T-cell (primary cell): ENCODE measurements around the gene NSF. TPM values are rescaled to one million over a fixed set of nuclear protein-coding genes. Genes with fewer than 3 reads are reported as not detected.
"Not testable (repeated sequence)": the region's sequence is repeated elsewhere in the genome, so short reads cannot be mapped to it uniquely, and the experiment has no call there.

Experiments used
- ATAC-seq, 4 experiments: fragments of 200-7000 bp in 3 of 4; fragments of 150-1000 bp in 1 of 4; cut with Tn5 transposase; replicated peaks in 1 of 4; 1 replicate in 3 of 4; 2 replicates in 1 of 4; pipeline ENCODE4 v1.10.0; 2021; ENCODE audit warnings: moderate library complexity in 3 of 4, mild to moderate bottlenecking in 2 of 4, moderate number of reproducible peaks in 1 of 4
- CTCF ChIA-PET, 2 donors: fragments of 300-600 bp; sonication (Branson Sonifier 250); formaldehyde crosslinking; loops; one replicate each; lab custom pipeline; 2022; ENCODE audit warnings: antibody characterized with exemption in 2 of 2; lab: Charles Lee
- POLR2A ChIA-PET, 2 donors: fragments of 300-600 bp; sonication (Branson Sonifier 250); formaldehyde crosslinking; loops; one replicate each; lab custom pipeline; 2022; ENCODE audit warnings: antibody characterized with exemption in 2 of 2; lab: Charles Lee
- DNase-seq, 35 experiments: peaks; one replicate each; pipeline versions ENCODE4 v3.0.0 to v3.0.0-alpha.2; 2013 to 2023
- H3K27ac ChIP-seq: one replicate; pipeline ENCODE4 v1.5.1; 2013; ENCODE audit warnings: low read length
- H3K27me3 ChIP-seq, 2 experiments: replicated peaks in 1 of 2; 1 replicate in 1 of 2; 2 replicates in 1 of 2; pipeline versions ENCODE4 v1.6.1 to v1.7.0; 2013; ENCODE audit warnings: low read length in 1 of 2, mixed read lengths in 1 of 2; ENCODE audit not compliant: control insufficient read depth in 2 of 2, insufficient read depth in 2 of 2; ENCODE audit errors: extremely low read depth in 1 of 2
- H3K36me3 ChIP-seq, 2 donors: 1 replicate in 1 of 2; 2 replicates in 1 of 2; pipeline versions ENCODE4 v1.6.1 to v1.7.0; 2013; ENCODE audit warnings: low read length in 1 of 2; ENCODE audit not compliant: control insufficient read depth in 2 of 2, insufficient read depth in 1 of 2; ENCODE audit errors: extremely low read depth in 1 of 2
- H3K4me1 ChIP-seq, 2 experiments: 1 replicate in 1 of 2; 2 replicates in 1 of 2; pipeline versions ENCODE4 v1.6.1 to v1.7.0; 2013; ENCODE audit warnings: low read length in 2 of 2, mixed read lengths in 1 of 2; ENCODE audit not compliant: insufficient read depth in 2 of 2, control insufficient read depth in 1 of 2; ENCODE audit errors: extremely low read depth in 1 of 2
- H3K4me3 ChIP-seq, 2 donors: 1 replicate in 1 of 2; 2 replicates in 1 of 2; pipeline versions ENCODE4 v1.5.1 to v1.7.0; 2013; ENCODE audit warnings: mild to moderate bottlenecking in 2 of 2, low read length in 1 of 2, moderate library complexity in 1 of 2; ENCODE audit not compliant: control insufficient read depth in 1 of 2; ENCODE audit errors: extremely low read depth in 1 of 2
- H3K9me3 ChIP-seq: 2 replicates; pipeline ENCODE4 v1.7.0; 2013
- H3K27ac Mint-ChIP-seq, 2 donors: one replicate each; pipeline ENCODE4 v1.8.0; 2020 to 2021; ENCODE audit warnings: mild to moderate bottlenecking in 2 of 2, mixed read lengths in 2 of 2
- H3K27me3 Mint-ChIP-seq, 2 donors: one replicate each; pipeline ENCODE4 v1.8.0; 2021 to 2022; ENCODE audit warnings: mixed read lengths in 2 of 2
- H3K36me3 Mint-ChIP-seq: one replicate; pipeline ENCODE4 v1.8.0; 2021; ENCODE audit warnings: mixed read lengths
- H3K4me1 Mint-ChIP-seq, 3 donors: one replicate each; pipeline ENCODE4 v1.8.0; 2020 to 2022; ENCODE audit warnings: mixed read lengths in 3 of 3, mild to moderate bottlenecking in 1 of 3
- H3K4me3 Mint-ChIP-seq, 3 donors: one replicate each; pipeline ENCODE4 v1.8.0; 2020 to 2022; ENCODE audit warnings: mild to moderate bottlenecking in 3 of 3, mixed read lengths in 3 of 3, moderate library complexity in 3 of 3
- H3K9me3 Mint-ChIP-seq, 3 donors: one replicate each; pipeline ENCODE4 v1.8.0; 2020 to 2022; ENCODE audit warnings: mixed read lengths in 3 of 3
- WGBS: methylation state at CpG from one replicate; pipeline ENCODE4 v1.1.5; 2013; ENCODE audit warnings: missing lambda C conversion rate; ENCODE audit not compliant: insufficient coverage; 5-methylcytosine and 5-hydroxymethylcytosine counted together
- total RNA-seq, 35 experiments: library from RNA in 6 of 35; stranded (reverse) in 6 of 35; fragments of 120-200 nt in 1 of 35; gene quantifications; one replicate each; pipeline versions ENCODE4 v1.2.1 to v1.2.4 and lab custom pipeline; 2013 to 2026

The NSF gene
- total RNA-seq = 10 to 100 TPM; 33.1 to 54.8 (median 43.2) TPM
- total RNA-seq (2013) = 29.9 TPM
- total RNA-seq (lab: John Stamatoyannopoulos, UW) = 6.7 to 32.7 (median 19.2) reads per million in 29 experiments

DNA sequence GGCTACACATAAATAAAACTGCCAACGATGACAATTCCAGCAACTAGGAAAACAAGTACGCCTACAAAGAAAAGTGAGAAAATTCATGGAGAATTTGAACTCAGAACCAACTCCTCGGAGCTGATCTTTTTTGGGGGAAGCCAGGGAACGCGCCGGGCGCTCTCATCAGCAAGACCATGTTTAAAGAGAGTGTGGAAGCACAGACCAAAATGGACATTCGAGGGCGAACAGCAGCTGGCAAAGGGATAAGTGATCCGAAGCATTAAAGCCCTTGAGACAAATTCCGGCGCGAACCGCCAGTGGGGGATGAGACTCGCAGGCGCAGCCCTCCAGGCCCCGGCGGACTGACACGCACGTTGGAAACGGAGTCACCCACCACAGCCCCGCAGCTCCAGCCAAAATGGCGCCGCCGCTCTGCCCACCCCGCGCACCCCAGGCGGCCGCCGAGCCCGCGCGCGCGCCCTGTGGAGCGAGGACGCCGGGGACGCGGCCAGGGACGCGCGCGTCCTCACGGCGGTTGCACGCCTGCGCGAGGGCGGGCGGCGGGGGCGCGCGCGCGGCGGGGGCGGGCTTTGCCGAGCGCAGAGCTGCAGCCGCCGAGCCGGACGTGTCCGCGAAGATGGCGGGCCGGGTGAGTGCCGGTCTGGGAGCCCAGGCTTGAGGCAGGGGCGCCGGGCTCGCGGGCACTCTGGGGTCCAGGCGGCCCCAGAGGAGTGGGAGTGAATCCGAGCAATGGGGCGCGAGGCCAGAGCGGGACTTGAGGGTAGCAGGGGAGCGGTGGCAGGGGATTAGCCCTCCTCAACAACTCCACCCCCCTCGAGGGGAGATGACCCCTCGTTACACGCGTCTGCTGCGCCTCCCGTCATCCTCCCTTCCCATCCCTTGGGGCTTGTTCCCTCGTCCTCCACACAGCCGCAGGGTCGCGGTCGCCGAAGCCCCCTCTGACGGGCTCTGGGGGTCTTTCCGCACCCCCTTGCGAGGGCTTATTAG, at the start of gene NSF:
Gene NSF (plus strand): TSS at position 513 of the 990 bp plus-strand sequence. CDS start 107 bp downstream, at position 620.
- H3K36me3 ChIP-seq, H3K4me1 Mint-ChIP-seq, H3K9me3 ChIP-seq, H3K27ac Mint-ChIP-seq, CTCF ChIA-PET, H3K4me3 ChIP-seq, H3K27ac ChIP-seq, H3K36me3 Mint-ChIP-seq, POLR2A ChIA-PET, H3K4me3 Mint-ChIP-seq, H3K27me3 Mint-ChIP-seq, DNase-seq, H3K9me3 Mint-ChIP-seq, H3K27me3 ChIP-seq, H3K4me1 ChIP-seq: not testable (repeated sequence)
- no CpG with 5 or more reads among the region's 95 CpGs for WGBS
- peak; percentile 90 to 94 (median 92) for ATAC-seq

DNA sequence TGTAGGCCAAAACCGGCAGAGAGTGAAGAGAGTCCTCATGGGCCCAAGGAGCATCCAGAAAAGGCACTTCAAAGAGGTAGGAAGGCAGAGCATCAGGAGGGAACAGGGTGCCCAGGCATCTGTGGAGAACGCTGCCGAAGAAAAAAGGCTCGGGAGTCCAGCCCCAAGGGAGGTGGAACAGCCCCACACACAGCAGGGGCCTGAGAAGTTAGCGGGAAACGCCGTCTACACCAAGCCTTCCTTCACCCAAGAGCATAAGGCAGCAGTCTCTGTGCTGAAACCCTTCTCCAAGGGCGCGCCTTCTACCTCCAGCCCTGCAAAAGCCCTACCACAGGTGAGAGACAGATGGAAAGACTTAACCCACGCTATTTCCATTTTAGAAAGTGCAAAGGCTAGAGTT, 41.9 kb upstream of the NSF start:
- H3K27ac Mint-ChIP-seq, H3K27me3 Mint-ChIP-seq, H3K27me3 ChIP-seq, H3K36me3 Mint-ChIP-seq, H3K4me1 Mint-ChIP-seq, CTCF ChIA-PET, H3K27ac ChIP-seq, H3K36me3 ChIP-seq, H3K4me3 ChIP-seq, H3K9me3 ChIP-seq, DNase-seq, POLR2A ChIA-PET, H3K4me1 ChIP-seq, ATAC-seq, H3K9me3 Mint-ChIP-seq, H3K4me3 Mint-ChIP-seq: not testable (repeated sequence)
- 86% methylated on average over 6 of the region's 10 CpGs for WGBS

- H3K4me1 ChIP-seq, H3K27me3 Mint-ChIP-seq, H3K9me3 Mint-ChIP-seq, H3K36me3 Mint-ChIP-seq, H3K27ac ChIP-seq, H3K4me3 Mint-ChIP-seq, DNase-seq, H3K36me3 ChIP-seq, H3K27ac Mint-ChIP-seq, H3K9me3 ChIP-seq, H3K27me3 ChIP-seq, CTCF ChIA-PET, H3K4me1 Mint-ChIP-seq, H3K4me3 ChIP-seq, POLR2A ChIA-PET: not testable (repeated sequence)
- peak in 1 of 4 experiments; percentile 56 for ATAC-seq
- WGBS = no CpG with 5 or more reads among the region's 20 CpGs
Measured at GRCh38 chr17:46559155-46559554, 31.3 kb upstream of the NSF start.

- WGBS = no CpG with 5 or more reads among the region's 3 CpGs
- CTCF ChIA-PET = not testable (repeated sequence)
Measured at GRCh38 chr17:46560048-46560447, 30.4 kb upstream of the NSF start.

GRCh38 chr17:46566284-46566683, 24.2 kb upstream of the NSF start:
- H3K27ac Mint-ChIP-seq, H3K4me1 Mint-ChIP-seq, H3K4me1 ChIP-seq, DNase-seq, H3K27ac ChIP-seq, POLR2A ChIA-PET, H3K36me3 ChIP-seq, H3K4me3 ChIP-seq, H3K36me3 Mint-ChIP-seq, H3K4me3 Mint-ChIP-seq, H3K27me3 Mint-ChIP-seq, H3K9me3 ChIP-seq, H3K27me3 ChIP-seq, H3K9me3 Mint-ChIP-seq, CTCF ChIA-PET: not testable (repeated sequence)
- WGBS = no CpG with 5 or more reads among the region's 2 CpGs
- peak in 1 of 4 experiments; percentile 44 for ATAC-seq

More at GRCh38 chr17:46560048-46560447, 30.4 kb upstream of the NSF start:
- H3K4me1 ChIP-seq, H3K4me1 Mint-ChIP-seq, H3K4me3 Mint-ChIP-seq, POLR2A ChIA-PET, H3K27ac Mint-ChIP-seq, H3K36me3 Mint-ChIP-seq, H3K27me3 ChIP-seq, H3K27me3 Mint-ChIP-seq, H3K36me3 ChIP-seq, ATAC-seq, H3K27ac ChIP-seq, H3K4me3 ChIP-seq, DNase-seq, H3K9me3 Mint-ChIP-seq, H3K9me3 ChIP-seq: not testable (repeated sequence)

DNA sequence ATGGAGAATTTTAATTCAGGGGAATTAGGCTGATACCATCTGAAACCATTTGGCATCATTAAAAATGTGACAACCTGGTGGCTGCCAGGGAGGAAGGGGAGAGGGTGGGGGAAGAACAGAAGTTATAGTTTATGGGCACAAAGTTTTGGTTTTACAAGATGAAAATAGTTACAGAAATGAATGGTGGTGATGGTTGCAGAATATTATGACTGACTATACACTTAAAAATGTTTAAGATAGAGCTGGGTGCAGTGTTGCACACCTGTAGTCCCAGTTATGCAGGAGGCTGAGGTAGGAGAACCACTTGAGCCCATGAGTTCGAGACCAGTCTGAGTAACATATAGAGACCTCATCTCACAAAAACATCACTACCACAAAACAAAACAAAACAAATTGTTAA, 23.5 kb upstream of the NSF start:
- H3K4me1 ChIP-seq, H3K4me1 Mint-ChIP-seq, CTCF ChIA-PET, H3K27ac ChIP-seq, DNase-seq, H3K9me3 ChIP-seq, H3K9me3 Mint-ChIP-seq, ATAC-seq, H3K27ac Mint-ChIP-seq, H3K27me3 Mint-ChIP-seq, POLR2A ChIA-PET, H3K27me3 ChIP-seq, H3K4me3 Mint-ChIP-seq, H3K4me3 ChIP-seq, H3K36me3 Mint-ChIP-seq, H3K36me3 ChIP-seq: not testable (repeated sequence)
- no CpG with 5 or more reads among the region's 1 CpG for WGBS
